ENCODE data around the gene KCNIP1.

The KCNIP1 gene

GRCh38 chr5:170524576-170524975 lies 20.8 kb downstream of the KCNIP1 start:
- TF ChIP-seq MYC (IDR thresholded peaks at IDR 0.05; ENCODE audit: low read depth, low read length) (no peak), CTCF (IDR thresholded peaks at IDR 0.05; ENCODE audit: low read depth, low read length) (no peak), POLR2A (IDR thresholded peaks at IDR 0.05; ENCODE audit: extremely low read depth, insufficient read length) (no peak), MAX (IDR thresholded peaks at IDR 0.05; ENCODE audit: low read depth, low read length) (no peak)

GRCh38 chr5:170525470-170526211 lies 21.8 kb downstream of the KCNIP1 start:
- H3K4me3 ChIP-seq (ENCODE audit: low read depth, low read length) = no peak overlapping the region
- no peak for TF ChIP-seq MAX (IDR thresholded peaks at IDR 0.05; ENCODE audit: low read depth, low read length)
- no peak for TF ChIP-seq CTCF (IDR thresholded peaks at IDR 0.05; ENCODE audit: low read depth, low read length)
- TF ChIP-seq POLR2A (IDR thresholded peaks at IDR 0.05; ENCODE audit: extremely low read depth, insufficient read length) = no peak
- no peak for TF ChIP-seq MYC (IDR thresholded peaks at IDR 0.05; ENCODE audit: low read depth, low read length)
- no peak for DNase-seq (ENCODE audit: low read depth)

More at GRCh38 chr5:170524576-170524975, 20.8 kb downstream of the KCNIP1 start:
- no peak for DNase-seq (ENCODE audit: low read depth)
- H3K4me3 ChIP-seq (ENCODE audit: low read depth, low read length) = no peak overlapping the region

GRCh38 chr5:170527991-170528390 lies 24.2 kb downstream of the KCNIP1 start:
- TF ChIP-seq CTCF (IDR thresholded peaks at IDR 0.05; ENCODE audit: low read depth, low read length) = no peak
- no peak for TF ChIP-seq POLR2A (IDR thresholded peaks at IDR 0.05; ENCODE audit: extremely low read depth, insufficient read length)
- no peak for TF ChIP-seq MAX (IDR thresholded peaks at IDR 0.05; ENCODE audit: low read depth, low read length)
- TF ChIP-seq MYC (IDR thresholded peaks at IDR 0.05; ENCODE audit: low read depth, low read length) = no peak
- H3K4me3 ChIP-seq (ENCODE audit: low read depth, low read length) = no peak overlapping the region
- no peak for DNase-seq (ENCODE audit: low read depth)

- TF ChIP-seq CTCF (IDR thresholded peaks at IDR 0.05; ENCODE audit: low read depth, low read length) (no peak), MYC (IDR thresholded peaks at IDR 0.05; ENCODE audit: low read depth, low read length) (no peak), MAX (IDR thresholded peaks at IDR 0.05; ENCODE audit: low read depth, low read length) (no peak), POLR2A (IDR thresholded peaks at IDR 0.05; ENCODE audit: extremely low read depth, insufficient read length) (no peak)
- H3K4me3 ChIP-seq (ENCODE audit: low read depth, low read length) = no peak overlapping the region
- DNase-seq (ENCODE audit: low read depth) = no peak
These were observed 25.2 kb downstream of the KCNIP1 start for GRCh38 chr5:170528976-170529375.

- DNase-seq (ENCODE audit: low read depth) = no peak
- no peak for TF ChIP-seq MAX (IDR thresholded peaks at IDR 0.05; ENCODE audit: low read depth, low read length)
- no peak for TF ChIP-seq POLR2A (IDR thresholded peaks at IDR 0.05; ENCODE audit: extremely low read depth, insufficient read length)
- no peak for TF ChIP-seq CTCF (IDR thresholded peaks at IDR 0.05; ENCODE audit: low read depth, low read length)
- TF ChIP-seq MYC (IDR thresholded peaks at IDR 0.05; ENCODE audit: low read depth, low read length) = no peak
- H3K4me3 ChIP-seq (ENCODE audit: low read depth, low read length) = no peak overlapping the region
These were observed 29.1 kb downstream of the KCNIP1 start for GRCh38 chr5:170532935-170533334.

All from NB4 (cell line).